UCSD-AML1 (cell line): ENCODE measurements around the gene SSC5D.

Source experiments
- DNase-seq: peaks from one replicate; lab custom pipeline; 2025; ENCODE audit not compliant: unreplicated experiment; lab: John Stamatoyannopoulos, UW

Gene SSC5D

GRCh38 chr19:55472463-55472862 lies 15.8 kb upstream of the SSC5D start:
- no peak for DNase-seq

DNA sequence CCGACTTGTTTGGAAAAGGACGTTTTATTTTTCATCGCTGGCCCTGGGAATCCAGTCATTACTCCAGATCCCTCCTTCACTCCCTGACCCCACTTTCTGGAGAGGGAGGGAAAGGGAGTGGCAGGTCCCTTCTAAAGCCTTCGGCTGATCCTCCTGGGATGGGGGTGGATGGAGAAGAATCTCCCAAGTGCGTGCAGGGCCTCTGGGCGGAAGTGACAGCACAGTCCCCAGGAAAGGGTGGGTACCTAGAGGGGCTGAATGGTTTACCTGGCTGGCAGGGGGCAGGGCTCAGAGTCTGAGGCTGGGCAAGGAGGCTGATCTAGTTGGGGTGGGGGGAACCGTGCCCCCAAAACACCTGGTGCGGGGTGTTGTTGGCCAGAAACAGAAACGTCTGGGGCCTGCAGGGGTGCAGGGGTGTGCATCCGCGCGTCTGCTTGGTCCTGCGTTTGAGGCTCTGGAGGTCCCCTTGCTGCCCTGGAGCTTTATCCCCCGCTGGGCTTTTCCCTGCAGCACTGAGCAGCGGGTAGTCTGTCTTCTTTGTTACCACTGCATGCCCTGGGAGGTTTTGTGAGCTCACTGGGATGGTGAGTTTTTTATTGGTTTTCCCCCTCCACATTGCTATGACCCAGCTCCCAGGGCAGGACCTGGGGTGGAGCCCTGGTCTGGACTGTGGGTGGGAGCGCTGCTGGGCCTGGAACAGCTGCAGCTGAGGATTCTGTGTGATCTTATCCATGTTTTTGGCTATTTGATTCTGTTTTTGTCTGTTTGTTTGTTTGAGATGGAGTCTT lies 14.8 kb upstream of the SSC5D start:
- no peak for DNase-seq

DNA sequence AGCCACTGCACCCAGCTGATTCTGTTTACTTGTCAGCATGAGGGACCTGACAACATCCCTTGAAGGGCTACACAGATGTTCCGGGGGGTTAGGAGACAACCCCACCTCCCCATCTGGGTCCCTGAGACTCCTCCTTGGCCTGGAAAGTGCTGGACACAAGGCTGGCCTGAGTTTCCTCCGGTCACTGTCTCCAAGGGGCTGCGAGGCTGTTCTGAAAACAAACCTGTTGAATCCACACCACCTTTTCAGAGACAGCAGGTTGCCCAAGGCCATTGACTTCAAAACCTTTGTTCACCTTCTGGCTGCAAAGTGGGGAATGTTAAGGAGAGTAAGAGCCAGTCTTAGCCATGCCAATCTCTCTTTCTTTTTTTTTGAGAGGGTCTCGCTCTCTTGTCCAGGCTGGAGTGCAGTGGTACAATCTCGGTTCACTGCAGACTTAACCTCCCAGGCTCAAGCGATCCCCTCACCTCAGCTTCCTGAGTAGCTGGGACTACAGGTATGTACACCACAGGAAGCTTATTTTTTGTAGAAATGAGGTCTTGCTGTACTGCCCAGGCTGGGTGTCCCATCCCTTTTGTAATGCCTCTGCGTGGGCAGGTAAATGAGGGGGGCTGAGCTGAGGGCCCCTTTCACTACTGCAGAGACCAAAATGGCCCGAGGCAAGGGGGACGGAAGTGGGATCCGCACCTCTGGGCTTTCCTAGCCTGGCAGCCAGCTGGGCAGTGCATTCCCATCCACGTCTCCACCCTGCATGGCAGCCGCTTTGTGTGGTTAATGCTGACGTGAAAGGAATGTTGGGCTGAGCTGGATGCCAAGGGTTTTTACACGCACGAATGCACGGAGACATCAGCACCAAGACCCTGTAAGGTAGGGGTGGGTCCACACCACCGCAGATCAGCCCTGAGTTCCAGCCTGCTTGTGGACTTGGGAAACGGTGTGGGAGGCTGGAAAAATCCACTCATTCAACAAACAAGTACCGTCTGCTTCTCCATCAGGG lies 13.7 kb upstream of the SSC5D start:
- DNase-seq, result no peak

- DNase-seq, result peak; percentile 98
Observed at GRCh38 chr19:55476100-55476775, 12.0 kb upstream of the SSC5D start, which contains the start of gene ZNF628. Gene ZNF628, plus strand, starts transcription at chr19:55476617. Its CDS starts 3,294 bp downstream, at chr19:55479911.

GRCh38 chr19:55477905-55478304 lies 10.3 kb upstream of the SSC5D start:
- DNase-seq, result no peak

- DNase-seq, result no peak
Observed at GRCh38 chr19:55478364-55478763, 9.9 kb upstream of the SSC5D start.

DNA sequence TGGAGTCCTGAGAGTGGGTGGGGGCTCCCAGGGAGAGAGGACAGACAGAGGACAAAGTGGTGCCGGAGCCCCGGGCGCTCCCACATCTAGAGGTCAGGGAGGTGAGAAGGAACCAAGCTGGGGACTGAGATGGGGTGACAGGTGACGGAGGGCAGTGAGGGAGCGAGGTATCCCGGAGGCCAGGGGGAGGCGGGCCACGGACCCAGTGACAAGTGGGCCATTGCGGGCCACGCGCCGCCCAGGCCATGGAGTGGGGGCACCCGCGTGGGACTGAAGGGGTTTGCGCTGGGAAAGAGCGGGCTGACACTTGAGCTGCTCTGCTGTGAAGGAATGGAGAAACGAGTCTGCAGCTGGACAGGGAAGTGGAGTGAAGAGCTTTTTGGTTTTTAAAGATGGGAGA lies 9.2 kb upstream of the SSC5D start:
- DNase-seq, result no peak

DNA sequence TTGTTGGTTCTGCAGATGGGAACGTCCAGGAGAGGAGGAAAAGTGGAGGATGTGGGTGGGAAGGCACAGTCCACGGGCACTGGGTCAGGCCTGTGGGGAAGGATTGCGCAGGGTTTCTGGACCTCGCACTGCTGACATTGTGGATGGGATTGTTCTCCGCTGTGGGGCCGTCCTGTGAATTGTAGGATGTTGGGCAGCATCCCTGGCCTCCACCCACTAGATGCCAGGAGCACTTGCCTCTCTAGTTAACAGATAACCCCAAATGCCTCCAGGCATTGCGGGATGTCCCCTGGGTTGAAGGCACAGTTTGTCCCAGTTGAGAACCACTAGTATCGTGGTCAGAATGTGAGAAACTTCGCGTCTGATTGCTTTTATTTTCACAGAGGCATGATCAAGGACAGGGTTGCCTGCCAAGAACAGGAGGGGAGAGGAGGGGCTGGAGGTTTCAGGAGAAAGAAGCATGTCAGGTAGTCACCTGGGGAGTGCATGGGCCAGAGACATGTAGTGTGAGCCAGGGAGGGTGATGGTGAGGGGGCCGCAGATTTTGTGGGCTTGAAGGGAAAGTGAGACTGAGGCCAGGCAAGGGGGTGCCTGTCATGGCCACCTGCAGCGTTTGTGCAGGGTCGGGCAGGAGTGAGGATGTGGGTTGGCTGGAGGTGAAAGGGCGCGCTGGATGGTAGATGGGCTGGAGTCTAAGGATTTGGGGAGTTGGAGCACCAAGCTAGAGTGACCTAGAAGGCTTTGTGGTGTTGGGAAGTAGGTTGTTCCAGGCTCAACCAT lies 8.6 kb upstream of the SSC5D start:
- DNase-seq, result no peak

GRCh38 chr19:55481148-55481793 lies 7.0 kb upstream of the SSC5D start:
- DNase-seq, result no peak

GRCh38 chr19:55481794-55482155 lies 6.5 kb upstream of the SSC5D start:
- DNase-seq, result no peak

- DNase-seq, result no peak
Observed at GRCh38 chr19:55482156-55482961, 5.9 kb upstream of the SSC5D start.

DNA sequence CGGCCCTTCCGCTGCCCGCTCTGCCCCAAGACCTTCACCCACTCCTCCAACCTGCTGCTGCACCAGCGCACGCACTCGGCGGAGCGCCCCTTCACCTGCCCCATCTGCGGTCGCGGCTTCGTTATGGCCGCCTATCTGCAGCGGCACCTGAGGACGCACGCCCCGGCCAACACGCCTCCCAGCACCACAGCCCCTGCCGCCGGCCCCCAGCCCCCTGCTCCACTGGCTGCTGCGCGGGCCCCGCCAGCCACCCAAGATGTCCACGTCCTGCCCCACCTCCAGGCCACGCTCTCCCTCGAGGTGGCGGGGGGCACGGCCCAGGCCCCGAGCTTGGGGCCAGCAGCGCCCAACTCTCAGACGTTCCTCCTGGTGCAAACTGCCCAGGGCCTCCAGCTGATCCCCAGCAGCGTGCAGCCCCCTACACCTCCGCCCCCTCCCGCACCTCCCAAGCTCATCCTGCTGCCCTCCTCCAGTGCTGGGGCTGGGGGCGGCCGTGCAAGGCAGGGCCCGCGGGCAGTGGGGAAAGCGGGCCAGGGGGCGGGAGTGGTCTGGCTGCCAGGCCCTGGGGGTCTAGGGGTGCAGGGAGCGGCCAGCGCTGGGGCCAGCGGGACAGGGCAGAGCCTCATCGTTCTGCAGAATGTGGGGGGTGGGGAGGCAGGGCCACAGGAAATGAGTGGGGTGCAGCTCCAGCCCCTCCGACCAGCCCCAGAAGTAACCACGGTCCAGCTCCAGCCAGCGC lies 5.1 kb upstream of the SSC5D start:
- DNase-seq, result no peak

GRCh38 chr19:55483706-55484592 lies 4.3 kb upstream of the SSC5D start:
- no peak for DNase-seq

GRCh38 chr19:55484593-55485438 lies 3.4 kb upstream of the SSC5D start, which contains the start of gene NAT14:
Gene NAT14, plus strand, starts transcription at chr19:55485188. Its CDS starts 521 bp downstream, at chr19:55485709.
- DNase-seq, result peak; percentile 61

GRCh38 chr19:55485439-55486011 lies 2.7 kb upstream of the SSC5D start:
- DNase-seq, result no peak
